SH-SY5Y (cell line): ENCODE results near the gene TLR10.

Source experiments
- GATA2 ChIP-seq: IDR thresholded peaks from 2 replicates; pipeline ENCODE4 v1.6.1; 2011; ENCODE audit warnings: mild to moderate bottlenecking, low read depth, low read length
- GATA3 ChIP-seq: IDR thresholded peaks from 2 replicates; pipeline ENCODE4 v1.6.1; 2011; ENCODE audit warnings: low read depth, mild to moderate bottlenecking, low read length, moderate library complexity

DNA sequence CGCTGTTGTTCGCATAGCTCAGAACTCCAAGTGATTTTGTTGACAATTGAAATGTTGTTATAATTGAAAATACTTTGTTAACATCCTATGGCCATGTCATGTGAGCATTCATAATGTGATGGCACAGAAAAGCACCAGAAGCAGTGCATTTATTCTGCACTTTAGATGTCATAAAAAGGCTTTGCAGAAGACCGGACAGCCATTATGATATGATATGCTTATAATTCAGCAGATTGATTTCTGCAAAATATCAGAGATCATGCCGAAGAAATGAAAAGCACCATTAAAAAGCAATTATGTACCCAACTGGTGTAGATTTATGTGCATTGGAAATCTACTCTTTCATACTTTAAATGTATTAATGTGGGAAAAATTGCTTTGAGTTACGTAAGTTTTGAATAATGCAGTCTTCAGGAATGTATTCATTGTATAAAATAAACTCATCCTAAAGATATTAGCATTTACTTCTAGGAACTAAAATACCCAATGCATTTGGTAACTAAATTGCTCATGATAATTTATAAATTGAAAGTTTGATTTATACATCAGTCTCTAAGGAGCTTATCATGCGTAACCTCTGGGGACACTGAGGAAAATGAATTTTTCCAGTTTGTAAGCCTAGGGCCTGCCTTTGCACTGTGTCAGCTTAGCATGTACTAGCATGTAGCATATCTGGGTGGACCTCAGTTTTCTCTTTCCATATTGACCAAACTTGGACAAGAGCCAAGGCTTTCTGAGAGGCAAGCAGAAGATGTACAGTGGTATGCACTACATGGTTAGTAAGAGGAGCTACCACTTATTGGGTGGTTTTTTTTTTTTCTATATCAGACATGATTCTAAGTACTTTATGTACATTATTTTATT lies 43.6 kb downstream of the TLR10 start:
- TF ChIP-seq GATA2 (no peak), GATA3 (no peak)
